Jurkat, Clone E6-1 (cell line): ENCODE measurements around the gene CD70.
"Not testable (repeated sequence)": the region's sequence is repeated elsewhere in the genome, so short reads cannot be mapped to it uniquely, and the experiment has no call there.

Experiments used
- DNase-seq: peaks from one replicate; pipeline ENCODE4 v3.0.0-alpha.2; 2011; ENCODE audit warnings: low read depth, low spot score
- H3K4me3 ChIP-seq: 2 replicates; pipeline ENCODE4 v1.5.1; 2011; ENCODE audit warnings: mild to moderate bottlenecking, low read length, control low read depth, moderate library complexity

Gene CD70

GRCh38 chr19:6577476-6578125 is 13.3 kb downstream of the CD70 start:
- H3K4me3 ChIP-seq = no peak overlapping the region
- peak; percentile 68 for DNase-seq

- no peak overlapping the region for H3K4me3 ChIP-seq
Observed at GRCh38 chr19:6576869-6577475, 14.0 kb downstream of the CD70 start.

GRCh38 chr19:6573350-6573749 is 17.6 kb downstream of the CD70 start:
- DNase-seq = no peak
- no peak overlapping the region for H3K4me3 ChIP-seq

More at GRCh38 chr19:6576869-6577475, 14.0 kb downstream of the CD70 start:
- DNase-seq = no peak

- H3K4me3 ChIP-seq = no peak overlapping the region
- DNase-seq = no peak
Observed at GRCh38 chr19:6572217-6572616, 18.7 kb downstream of the CD70 start.

- DNase-seq = no peak
- H3K4me3 ChIP-seq = no peak overlapping the region
Observed at GRCh38 chr19:6571167-6571566, 19.8 kb downstream of the CD70 start.

- no peak overlapping the region for H3K4me3 ChIP-seq
- no peak for DNase-seq
Observed at GRCh38 chr19:6570764-6571163, 20.2 kb downstream of the CD70 start.

GRCh38 chr19:6568816-6569215 is 22.1 kb downstream of the CD70 start:
- no peak for DNase-seq
- H3K4me3 ChIP-seq = no peak overlapping the region

GRCh38 chr19:6568010-6568526 is 22.9 kb downstream of the CD70 start:
- no peak overlapping the region for H3K4me3 ChIP-seq
- no peak for DNase-seq

GRCh38 chr19:6566727-6567126 is 24.2 kb downstream of the CD70 start:
- DNase-seq, H3K4me3 ChIP-seq: not testable (repeated sequence)

- H3K4me3 ChIP-seq = no peak overlapping the region
- peak; percentile 68 for DNase-seq
Observed at GRCh38 chr19:6564393-6564792, 26.6 kb downstream of the CD70 start.

- DNase-seq, H3K4me3 ChIP-seq: not testable (repeated sequence)
Observed at GRCh38 chr19:6562437-6562836, 28.5 kb downstream of the CD70 start.

GRCh38 chr19:6556480-6557195 is 34.3 kb downstream of the CD70 start:
- DNase-seq = no peak
- no peak overlapping the region for H3K4me3 ChIP-seq

GRCh38 chr19:6556043-6556449 is 34.9 kb downstream of the CD70 start:
- no peak for DNase-seq
- H3K4me3 ChIP-seq = no peak overlapping the region

GRCh38 chr19:6551607-6552450 is 39.1 kb downstream of the CD70 start:
- peak; percentile 76 for DNase-seq

GRCh38 chr19:6551091-6551490 is 39.9 kb downstream of the CD70 start:
- DNase-seq = no peak
- no peak overlapping the region for H3K4me3 ChIP-seq

More at GRCh38 chr19:6551607-6552450, 39.1 kb downstream of the CD70 start:
- H3K4me3 ChIP-seq = peak overlapping the region; percentile 27

- not testable (repeated sequence) for H3K4me3 ChIP-seq, DNase-seq
Observed at GRCh38 chr19:6550679-6551078, 40.3 kb downstream of the CD70 start.

- DNase-seq = no peak
- H3K4me3 ChIP-seq = no peak overlapping the region
Observed at GRCh38 chr19:6543866-6544347, 47.0 kb downstream of the CD70 start.

GRCh38 chr19:6540918-6541689 is 49.8 kb downstream of the CD70 start:
- no peak overlapping the region for H3K4me3 ChIP-seq
- DNase-seq = no peak
